ENCODE results near the gene ANKRD44. TPM values are rescaled to one million over a fixed set of nuclear protein-coding genes. Genes with fewer than 3 reads are reported as not detected.

The ANKRD44 gene
- total and polyA plus RNA-seq, 4 experiments from 2014 or later: 51.5 to 248 (median 158) TPM

- Histone ChIP-seq H3K27ac (ENCODE audit: low read depth, low read length) (no peak overlapping the region), H3K27me3 (ENCODE audit: insufficient read depth, low read length) (no peaks in the 10 kb centered on the region), H3K36me3 (ENCODE audit: insufficient read depth, low read length) (peaks cover 83% of the 10 kb centered on the region), H3K4me1 (ENCODE audit: insufficient read depth, low read length) (peaks cover 2% of the 10 kb centered on the region), H3K4me3 (ENCODE audit: low read length in 2 of 2) (no peak overlapping the region), H3K9me3 (ENCODE audit: control insufficient read depth in 1 of 2, low read length in 2 of 2) (no peaks in the 10 kb centered on the region)
- DNase-seq: no peak
- H3K27me3 Mint-ChIP-seq: no peaks in the 10 kb centered on the region
- peaks cover 9 to 23% (median 11%) of the 10 kb centered on the region in 4 donors for H3K4me1 Mint-ChIP-seq
- H3K36me3 Mint-ChIP-seq: peaks cover 90 to 96% of the 10 kb centered on the region in 2 donors
- peak overlapping the region in 2 of 7 donors; percentile 35 to 80 for H3K27ac Mint-ChIP-seq
- H3K9me3 Mint-ChIP-seq: peaks cover 0 to 3% (median 0%) of the 10 kb centered on the region in 8 donors
- CTCF ChIA-PET (ENCODE audit: partially characterized antibody): interaction anchor here (0.7 kb wide), 1 partner anchor 19 kb away, joined by 3 read pairs; no protein-coding TSS in a partner anchor
- intact Hi-C loops (cut with micrococcal nuclease): no loop called here
- POLR2A ChIA-PET (ENCODE audit: partially characterized antibody): no interaction called here
- no peak overlapping the region for H3K4me3 Mint-ChIP-seq
These were observed 231.2 kb downstream of the ANKRD44 start for GRCh38 chr2:197079414-197079813.

- H3K36me3 Mint-ChIP-seq: peaks cover 90 to 96% of the 10 kb centered on the region in 2 donors
- H3K4me1 Mint-ChIP-seq: peaks cover 15 to 32% (median 20%) of the 10 kb centered on the region in 4 donors
- Histone ChIP-seq H3K36me3 (ENCODE audit: insufficient read depth, low read length) (peaks cover 81% of the 10 kb centered on the region), H3K27ac (ENCODE audit: low read depth, low read length) (no peak overlapping the region), H3K9me3 (ENCODE audit: control insufficient read depth in 1 of 2, low read length in 2 of 2) (no peaks in the 10 kb centered on the region), H3K4me3 (ENCODE audit: low read length in 2 of 2) (no peak overlapping the region), H3K4me1 (ENCODE audit: insufficient read depth, low read length) (peaks cover 11% of the 10 kb centered on the region), H3K27me3 (ENCODE audit: insufficient read depth, low read length) (no peaks in the 10 kb centered on the region)
- peaks cover 0 to 3% (median 0%) of the 10 kb centered on the region in 8 donors for H3K9me3 Mint-ChIP-seq
- ChIA-PET POLR2A (ENCODE audit: partially characterized antibody) (no interaction called here), CTCF (ENCODE audit: partially characterized antibody) (no interaction called here)
- H3K4me3 Mint-ChIP-seq: no peak overlapping the region
- DNase-seq: no peak
- peak overlapping the region in 5 of 7 donors; percentile 25 to 75 (median 44) for H3K27ac Mint-ChIP-seq
- H3K27me3 Mint-ChIP-seq: no peaks in the 10 kb centered on the region
- intact Hi-C loops (cut with micrococcal nuclease): no loop called here
These were observed 232.0 kb downstream of the ANKRD44 start for GRCh38 chr2:197078535-197078934.

- POLR2A ChIA-PET (ENCODE audit: partially characterized antibody): no interaction called here
- peaks cover 23 to 39% (median 30%) of the 10 kb centered on the region in 4 donors for H3K4me1 Mint-ChIP-seq
- peaks cover 0 to 3% (median 0%) of the 10 kb centered on the region in 8 donors for H3K9me3 Mint-ChIP-seq
- CTCF ChIA-PET (ENCODE audit: partially characterized antibody): no interaction called here
- Histone ChIP-seq H3K27me3 (ENCODE audit: insufficient read depth, low read length) (no peaks in the 10 kb centered on the region), H3K9me3 (ENCODE audit: control insufficient read depth in 1 of 2, low read length in 2 of 2) (no peaks in the 10 kb centered on the region), H3K36me3 (ENCODE audit: insufficient read depth, low read length) (peaks cover 69% of the 10 kb centered on the region), H3K27ac (ENCODE audit: low read depth, low read length) (no peak overlapping the region), H3K4me3 (ENCODE audit: low read length in 2 of 2) (no peak overlapping the region), H3K4me1 (ENCODE audit: insufficient read depth, low read length) (peaks cover 22% of the 10 kb centered on the region)
- intact Hi-C loops (cut with micrococcal nuclease): no loop called here
- no peak for DNase-seq
- H3K27me3 Mint-ChIP-seq: no peaks in the 10 kb centered on the region
- peak overlapping the region in 3 of 7 donors; percentile 16 to 47 (median 32) for H3K27ac Mint-ChIP-seq
- H3K4me3 Mint-ChIP-seq: no peak overlapping the region
- peaks cover 90 to 96% of the 10 kb centered on the region in 2 donors for H3K36me3 Mint-ChIP-seq
These were observed 233.2 kb downstream of the ANKRD44 start for GRCh38 chr2:197077336-197077735.

- Histone ChIP-seq H3K36me3 (ENCODE audit: insufficient read depth, low read length) (peaks cover 63% of the 10 kb centered on the region), H3K9me3 (ENCODE audit: control insufficient read depth in 1 of 2, low read length in 2 of 2) (no peaks in the 10 kb centered on the region), H3K4me1 (ENCODE audit: insufficient read depth, low read length) (peaks cover 29% of the 10 kb centered on the region), H3K4me3 (ENCODE audit: low read length in 2 of 2) (no peak overlapping the region), H3K27me3 (ENCODE audit: insufficient read depth, low read length) (no peaks in the 10 kb centered on the region), H3K27ac (ENCODE audit: low read depth, low read length) (no peak overlapping the region)
- peaks cover 91 to 95% of the 10 kb centered on the region in 2 donors for H3K36me3 Mint-ChIP-seq
- POLR2A ChIA-PET (ENCODE audit: partially characterized antibody): no interaction called here
- no peaks in the 10 kb centered on the region for H3K27me3 Mint-ChIP-seq
- no peak for DNase-seq
- H3K27ac Mint-ChIP-seq: peak overlapping the region in 4 of 7 donors; percentile 5 to 75 (median 8)
- H3K9me3 Mint-ChIP-seq: peaks cover 0 to 3% (median 0%) of the 10 kb centered on the region in 8 donors
- peaks cover 29 to 45% (median 35%) of the 10 kb centered on the region in 4 donors for H3K4me1 Mint-ChIP-seq
- no peak overlapping the region for H3K4me3 Mint-ChIP-seq
- intact Hi-C loops (cut with micrococcal nuclease): no loop called here
- CTCF ChIA-PET (ENCODE audit: partially characterized antibody): interaction anchor here (0.6 to 1.3 kb wide), 3 partner anchors 47 to 114 kb away, joined by 3 read pairs; no protein-coding TSS in a partner anchor
These were observed 233.9 kb downstream of the ANKRD44 start for GRCh38 chr2:197076652-197077051.

GRCh38 chr2:197075754-197076337 is 234.7 kb downstream of the ANKRD44 start:
- Mint-ChIP-seq H3K4me3 (no peak overlapping the region), H3K9me3 (peaks cover 0 to 3% (median 0%) of the 10 kb centered on the region in 8 donors), H3K36me3 (peaks cover 91 to 95% of the 10 kb centered on the region in 2 donors), H3K27me3 (no peaks in the 10 kb centered on the region), H3K4me1 (peaks cover 36 to 54% (median 43%) of the 10 kb centered on the region in 4 donors), H3K27ac (peak overlapping the region in 4 of 7 donors; percentile 22 to 58 (median 52))
- CTCF ChIA-PET (ENCODE audit: partially characterized antibody): interaction anchor here (0.6 to 2.5 kb wide), 6 partner anchors 12 to 114 kb away, joined by 3 to 6 read pairs (median 3); no protein-coding TSS in a partner anchor
- Histone ChIP-seq H3K4me1 (ENCODE audit: insufficient read depth, low read length) (peaks cover 37% of the 10 kb centered on the region), H3K27ac (ENCODE audit: low read depth, low read length) (no peak overlapping the region), H3K27me3 (ENCODE audit: insufficient read depth, low read length) (no peaks in the 10 kb centered on the region), H3K36me3 (ENCODE audit: insufficient read depth, low read length) (peaks cover 55% of the 10 kb centered on the region), H3K9me3 (ENCODE audit: control insufficient read depth in 1 of 2, low read length in 2 of 2) (no peaks in the 10 kb centered on the region), H3K4me3 (ENCODE audit: low read length in 2 of 2) (no peak overlapping the region)
- POLR2A ChIA-PET (ENCODE audit: partially characterized antibody): no interaction called here
- intact Hi-C loops (cut with micrococcal nuclease): no loop called here
- DNase-seq: peak in 2 of 5 donors; percentile 16 to 32

- Mint-ChIP-seq H3K4me1 (peaks cover 40 to 59% (median 47%) of the 10 kb centered on the region in 4 donors), H3K4me3 (no peak overlapping the region), H3K27ac (peak overlapping the region in 1 of 7 donors; percentile 52), H3K9me3 (peaks cover 0 to 3% (median 0%) of the 10 kb centered on the region in 8 donors), H3K36me3 (peaks cover 91 to 95% of the 10 kb centered on the region in 2 donors), H3K27me3 (no peaks in the 10 kb centered on the region)
- CTCF ChIA-PET (ENCODE audit: partially characterized antibody): interaction anchor here (0.5 to 2.5 kb wide), 4 partner anchors 12 to 275 kb away, joined by 3 to 6 read pairs (median 4); no protein-coding TSS in a partner anchor
- intact Hi-C loops (cut with micrococcal nuclease): no loop called here
- Histone ChIP-seq H3K27ac (ENCODE audit: low read depth, low read length) (no peak overlapping the region), H3K4me3 (ENCODE audit: low read length in 2 of 2) (no peak overlapping the region), H3K36me3 (ENCODE audit: insufficient read depth, low read length) (peaks cover 50% of the 10 kb centered on the region), H3K4me1 (ENCODE audit: insufficient read depth, low read length) (peaks cover 43% of the 10 kb centered on the region), H3K9me3 (ENCODE audit: control insufficient read depth in 1 of 2, low read length in 2 of 2) (no peaks in the 10 kb centered on the region), H3K27me3 (ENCODE audit: insufficient read depth, low read length) (no peaks in the 10 kb centered on the region)
- DNase-seq: no peak
- POLR2A ChIA-PET (ENCODE audit: partially characterized antibody): no interaction called here
These were observed 235.3 kb downstream of the ANKRD44 start for GRCh38 chr2:197075281-197075680.

GRCh38 chr2:197073701-197074433 is 236.7 kb downstream of the ANKRD44 start:
- intact Hi-C loops (cut with micrococcal nuclease): no loop called here
- Mint-ChIP-seq H3K4me3 (peak overlapping the region in 3 of 8 donors; percentile 8 to 52 (median 39)), H3K36me3 (peaks cover 94 to 95% of the 10 kb centered on the region in 2 donors), H3K4me1 (peaks cover 49 to 73% (median 60%) of the 10 kb centered on the region in 4 donors), H3K27ac (peak overlapping the region; percentile 43 to 87 (median 72)), H3K9me3 (peaks cover 0 to 5% (median 3%) of the 10 kb centered on the region in 8 donors), H3K27me3 (no peaks in the 10 kb centered on the region)
- Histone ChIP-seq H3K36me3 (ENCODE audit: insufficient read depth, low read length) (peaks cover 37% of the 10 kb centered on the region), H3K27ac (ENCODE audit: low read depth, low read length) (no peak overlapping the region), H3K4me1 (ENCODE audit: insufficient read depth, low read length) (peaks cover 49% of the 10 kb centered on the region), H3K27me3 (ENCODE audit: insufficient read depth, low read length) (no peaks in the 10 kb centered on the region), H3K9me3 (ENCODE audit: control insufficient read depth in 1 of 2, low read length in 2 of 2) (no peaks in the 10 kb centered on the region), H3K4me3 (ENCODE audit: low read length in 2 of 2) (no peak overlapping the region)
- CTCF ChIA-PET (ENCODE audit: partially characterized antibody): interaction anchor here (0.8 to 2.5 kb wide), 3 partner anchors 13 to 116 kb away, joined by 3 to 6 read pairs (median 4); no protein-coding TSS in a partner anchor
- no peak for DNase-seq
- POLR2A ChIA-PET (ENCODE audit: partially characterized antibody): interaction anchor here (0.9 to 1.0 kb wide), 2 partner anchors 66 to 391 kb away, joined by 3 read pairs; no protein-coding TSS in a partner anchor

Measured in CD4-positive, alpha-beta memory T cell (primary cell).